Gastroesophageal sphincter (tissue), 4 donors: ENCODE measurements around the gene DDX52. TPM values are rescaled to one million over a fixed set of nuclear protein-coding genes. Genes with fewer than 3 reads are reported as not detected.

Experiments
- ATAC-seq: fragments of 150-250 bp; one replicate; pipeline ENCODE4 v1.9.1; 2016; ENCODE audit warnings: mild to moderate bottlenecking, moderate library complexity
- H3K27ac ChIP-seq, 4 donors: fragments of 200-600 bp; sonication (generic) in 3 of 4; 1 replicate in 3 of 4; 2 replicates in 1 of 4; pipeline ENCODE4 v1.5.1; 2016 to 2019
- H3K27me3 ChIP-seq: fragments of 200-600 bp; sonication (generic); one replicate; pipeline ENCODE4 v1.5.1; 2019
- H3K36me3 ChIP-seq, 2 donors: fragments of 200-600 bp; sonication (generic); one replicate each; pipeline ENCODE4 v1.5.1; 2019; ENCODE audit warnings: control low read depth in 1 of 2
- H3K4me1 ChIP-seq, 3 donors: fragments of 200-600 bp; sonication (generic); 1 replicate in 2 of 3; 2 replicates in 1 of 3; pipeline ENCODE4 v1.5.1; 2016 to 2019; ENCODE audit warnings: control low read depth in 2 of 3
- H3K4me3 ChIP-seq, 2 donors: fragments of 200-600 bp; sonication (generic); one replicate each; pipeline ENCODE4 v1.5.1; 2019; ENCODE audit warnings: mild to moderate bottlenecking in 1 of 2, moderate library complexity in 1 of 2
- H3K9me3 ChIP-seq, 3 donors: fragments of 200-600 bp; sonication (generic); one replicate each; pipeline ENCODE4 v1.5.1; 2017 to 2019; ENCODE audit warnings: control low read depth in 2 of 3
- CTCF ChIP-seq, 4 experiments: fragments of 200-600 bp in 2 of 4; fragments of 450-650 bp in 2 of 4; sonication (generic) in 1 of 4; IDR thresholded peaks; one replicate each; pipeline ENCODE4 v1.5.1; 2017 to 2019; ENCODE audit warnings: antibody characterized with exemption in 4 of 4, mild to moderate bottlenecking in 2 of 4, moderate library complexity in 2 of 4
- EP300 ChIP-seq: sonication (generic); formaldehyde crosslinking; IDR thresholded peaks from one replicate; pipeline ENCODE4 v1.6.1; 2017; ENCODE audit warnings: antibody characterized with exemption, mild to moderate bottlenecking
- POLR2A ChIP-seq, 2 donors: fragments of 450-650 bp; IDR thresholded peaks; one replicate each; pipeline ENCODE4 v1.6.1; 2017; ENCODE audit warnings: antibody characterized with exemption in 2 of 2, mild to moderate bottlenecking in 2 of 2, moderate library complexity in 1 of 2
- POLR2AphosphoS5 ChIP-seq: sonication (generic); formaldehyde crosslinking; IDR thresholded peaks from one replicate; pipeline ENCODE4 v1.6.1; 2017; ENCODE audit warnings: antibody characterized with exemption
- WGBS, 2 donors: methylation state at CpG; one replicate each; pipeline ENCODE4 v1.1.5; 2018; ENCODE audit warnings: low coverage in 1 of 2; 5-methylcytosine and 5-hydroxymethylcytosine counted together
- total RNA-seq, 4 donors: library from RNA; depleted of rRNA; stranded (reverse); fragments of >200 nt; gene quantifications; one replicate each; pipeline ENCODE4 v1.1.0, GENCODE V29; 2016

Gene DDX52
- total RNA-seq, 4 donors from 2014 or later, result 16.4 to 29.9 (median 18.3) TPM

GRCh38 chr17:37673386-37673785 lies 30.1 kb upstream of the DDX52 start:
- Histone ChIP-seq H3K4me1 (no peaks in the 10 kb centered on the region), H3K36me3 (no peaks in the 10 kb centered on the region), H3K27ac (no peak overlapping the region), H3K4me3 (no peak overlapping the region), H3K27me3 (peaks cover under 1% of the 10 kb centered on the region), H3K9me3 (no peaks in the 10 kb centered on the region)
- TF ChIP-seq POLR2AphosphoS5 (no peak), POLR2A (IDR thresholded peaks at IDR 0.05) (no peak), CTCF (IDR thresholded peaks at IDR 0.05) (no peak), EP300 (no peak)
- no peak for ATAC-seq
- 70 to 100% methylated on average over 1 to 2 of the region's 2 CpGs for WGBS, 2 donors

- ATAC-seq, result no peak
- WGBS, 2 donors, result 38 to 78% methylated on average over 1 to 2 of the region's 3 CpGs
- no peaks in the 10 kb centered on the region for H3K4me1 ChIP-seq
- no peak for TF ChIP-seq EP300
- no peak for TF ChIP-seq POLR2AphosphoS5
- no peak for TF ChIP-seq POLR2A (IDR thresholded peaks at IDR 0.05)
- TF ChIP-seq CTCF (IDR thresholded peaks at IDR 0.05), result no peak
- no peak overlapping the region for H3K4me3 ChIP-seq
- H3K9me3 ChIP-seq, result no peaks in the 10 kb centered on the region
- H3K27me3 ChIP-seq, result no peaks in the 10 kb centered on the region
- H3K27ac ChIP-seq, result no peak overlapping the region
- no peaks in the 10 kb centered on the region for H3K36me3 ChIP-seq
Observed at GRCh38 chr17:37672548-37673078, 29.4 kb upstream of the DDX52 start.

- Histone ChIP-seq H3K4me1 (no peaks in the 10 kb centered on the region), H3K4me3 (no peak overlapping the region), H3K27ac (no peak overlapping the region), H3K9me3 (no peaks in the 10 kb centered on the region), H3K27me3 (no peaks in the 10 kb centered on the region), H3K36me3 (no peaks in the 10 kb centered on the region)
- WGBS, 2 donors, result 55 to 57% methylated on average over 1 to 2 of the region's 2 CpGs
- TF ChIP-seq POLR2AphosphoS5 (no peak), EP300 (no peak), POLR2A (IDR thresholded peaks at IDR 0.05) (no peak), CTCF (IDR thresholded peaks at IDR 0.05) (no peak)
- no peak for ATAC-seq
Observed at GRCh38 chr17:37671824-37672547, 28.7 kb upstream of the DDX52 start.

- Histone ChIP-seq H3K27ac (no peak overlapping the region), H3K4me3 (no peak overlapping the region), H3K9me3 (no peaks in the 10 kb centered on the region), H3K36me3 (no peaks in the 10 kb centered on the region), H3K4me1 (no peaks in the 10 kb centered on the region), H3K27me3 (no peaks in the 10 kb centered on the region)
- ATAC-seq, result no peak
- no peak for TF ChIP-seq POLR2AphosphoS5
- no peak for TF ChIP-seq POLR2A (IDR thresholded peaks at IDR 0.05)
- 74 to 89% methylated on average over 3 to 5 of the region's 9 CpGs for WGBS, 2 donors
Observed at GRCh38 chr17:37671028-37671823, 28.0 kb upstream of the DDX52 start.

GRCh38 chr17:37667039-37667438 lies 23.8 kb upstream of the DDX52 start:
- Histone ChIP-seq H3K4me3 (no peak overlapping the region), H3K36me3 (no peaks in the 10 kb centered on the region), H3K4me1 (no peaks in the 10 kb centered on the region), H3K27ac (no peak overlapping the region), H3K27me3 (peaks cover 11% of the 10 kb centered on the region), H3K9me3 (no peaks in the 10 kb centered on the region)
- no peak for ATAC-seq
- 69 to 74% methylated on average over 1 of the region's 1 CpG for WGBS, 2 donors
- no peak for TF ChIP-seq CTCF (IDR thresholded peaks at IDR 0.05)
- no peak for TF ChIP-seq EP300
- TF ChIP-seq POLR2A (IDR thresholded peaks at IDR 0.05), result no peak
- no peak for TF ChIP-seq POLR2AphosphoS5
